Thyroid gland (tissue), 4 donors: ENCODE data around the gene SFRP4.

ENCODE experiments used
- POLR2A ChIP-seq, 2 donors: fragments of 450-650 bp; IDR thresholded peaks; one replicate each; pipeline ENCODE4 v1.6.1; 2017; ENCODE audit warnings: antibody characterized with exemption in 2 of 2, mild to moderate bottlenecking in 2 of 2, moderate library complexity in 1 of 2
- TF ChIP-seq, protein P1 (sequence below), 6 experiments: fragments of 200-600 bp in 3 of 6; fragments of 450-650 bp in 3 of 6; sonication (generic) in 3 of 6; IDR thresholded peaks; one replicate each; pipeline ENCODE4 v1.5.1; 2016 to 2019; ENCODE audit warnings: antibody characterized with exemption in 6 of 6, mild to moderate bottlenecking in 2 of 6, inconsistent platforms in 1 of 6, moderate library complexity in 1 of 6

DNA sequence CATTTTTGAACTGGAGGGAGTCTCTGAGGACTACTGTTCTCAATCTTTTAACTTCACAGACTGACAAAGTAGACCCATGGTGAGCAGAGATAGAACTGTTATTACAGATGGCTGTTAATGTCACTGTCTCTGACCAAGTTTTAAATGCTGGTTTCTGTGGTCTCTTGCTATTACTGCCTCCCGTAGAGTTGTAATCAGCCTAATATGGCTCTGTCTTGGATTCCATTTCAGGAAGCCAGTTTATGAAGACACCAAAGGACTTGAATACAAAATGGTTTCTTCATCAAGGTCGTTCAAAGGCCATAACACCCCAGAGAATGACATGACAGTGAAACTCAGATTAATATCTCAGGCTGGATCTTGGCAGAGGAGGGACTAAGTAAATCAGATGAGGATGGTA is 3.9 kb downstream of the SFRP4 start:
- TF ChIP-seq, protein P1, sequence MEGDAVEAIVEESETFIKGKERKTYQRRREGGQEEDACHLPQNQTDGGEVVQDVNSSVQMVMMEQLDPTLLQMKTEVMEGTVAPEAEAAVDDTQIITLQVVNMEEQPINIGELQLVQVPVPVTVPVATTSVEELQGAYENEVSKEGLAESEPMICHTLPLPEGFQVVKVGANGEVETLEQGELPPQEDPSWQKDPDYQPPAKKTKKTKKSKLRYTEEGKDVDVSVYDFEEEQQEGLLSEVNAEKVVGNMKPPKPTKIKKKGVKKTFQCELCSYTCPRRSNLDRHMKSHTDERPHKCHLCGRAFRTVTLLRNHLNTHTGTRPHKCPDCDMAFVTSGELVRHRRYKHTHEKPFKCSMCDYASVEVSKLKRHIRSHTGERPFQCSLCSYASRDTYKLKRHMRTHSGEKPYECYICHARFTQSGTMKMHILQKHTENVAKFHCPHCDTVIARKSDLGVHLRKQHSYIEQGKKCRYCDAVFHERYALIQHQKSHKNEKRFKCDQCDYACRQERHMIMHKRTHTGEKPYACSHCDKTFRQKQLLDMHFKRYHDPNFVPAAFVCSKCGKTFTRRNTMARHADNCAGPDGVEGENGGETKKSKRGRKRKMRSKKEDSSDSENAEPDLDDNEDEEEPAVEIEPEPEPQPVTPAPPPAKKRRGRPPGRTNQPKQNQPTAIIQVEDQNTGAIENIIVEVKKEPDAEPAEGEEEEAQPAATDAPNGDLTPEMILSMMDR (IDR thresholded peaks at IDR 0.05): no peak
- no peak for TF ChIP-seq POLR2A (IDR thresholded peaks at IDR 0.05)
